HepG2 (cell line): ENCODE measurements around the gene INTS4. TPM values are rescaled to one million over a fixed set of nuclear protein-coding genes. Genes with fewer than 3 reads are reported as not detected.
A peak's percentile ranks its signal among the peaks of the same experiment; 100 is the strongest.

Experiments used
- ATAC-seq: fragments of 200-7000 bp; cut with Tn5 transposase; 3 replicates; pipeline ENCODE4 v1.9.1; 2020; ENCODE audit warnings: mild to moderate bottlenecking, moderate library complexity
- BruUV-seq: library from RNA; stranded (reverse); fragments of 400-500 nt; replicated peaks from 2 replicates; lab custom pipeline; 2021; lab: Mats Ljungman, UMichigan
- CTCF ChIA-PET: fragments of 300-600 bp; formaldehyde crosslinking; extraction: SDS; loops from one replicate; lab custom pipeline; 2021; ENCODE audit warnings: low total read pairs, inconsistent platforms, low intra/inter-chr PET ratio; lab: Yijun Ruan, JAX
- POLR2A ChIA-PET: fragments of 350-600 bp; sonication (Branson Sonifier 250); formaldehyde crosslinking; loops from one replicate; lab custom pipeline; 2020; ENCODE audit warnings: antibody characterized with exemption, inconsistent platforms; lab: Yijun Ruan, JAX
- DNase-seq: peaks from one replicate; pipeline ENCODE4 v3.0.0-alpha.2; 2015; ENCODE audit warnings: low spot score
- FAIRE-seq: peaks from 3 replicates; lab custom pipeline; 2011; peaks lifted over from hg19 to GRCh38; lab: Jason Lieb, UNC
- H2AFZ ChIP-seq: one replicate; pipeline ENCODE4 v1.6.1; 2011; ENCODE audit warnings: low read length, inconsistent platforms
- H3K27ac ChIP-seq: fragments of 300-600 bp; 3 replicates; pipeline ENCODE4 v1.8.0; 2011; ENCODE audit warnings: mixed run types, mild to moderate bottlenecking, mixed read lengths, low read length, inconsistent platforms; ENCODE audit not compliant: insufficient read depth; ENCODE audit errors: extremely low read length
- H3K27me3 ChIP-seq, 2 experiments: fragments of 200-600 bp in 1 of 2; 2 replicates in 1 of 2; 3 replicates in 1 of 2; pipeline versions ENCODE4 v1.6.0 to v1.8.0; 2011; ENCODE audit warnings: low read length in 2 of 2, mild to moderate bottlenecking in 2 of 2, moderate library complexity in 2 of 2, inconsistent platforms in 1 of 2; ENCODE audit not compliant: insufficient read depth in 2 of 2, control insufficient read depth in 1 of 2
- H3K36me3 ChIP-seq, 2 experiments: fragments of 200-600 bp in 1 of 2; replicated peaks in 1 of 2; 2 replicates in 1 of 2; 3 replicates in 1 of 2; pipeline versions ENCODE4 v1.5.1 to v1.8.0; 2011; ENCODE audit warnings: low read length in 2 of 2, inconsistent platforms in 1 of 2; ENCODE audit not compliant: insufficient read depth in 2 of 2, control insufficient read depth in 1 of 2
- H3K4me1 ChIP-seq: 2 replicates; pipeline ENCODE4 v1.5.1; 2012; ENCODE audit warnings: low read length, inconsistent platforms; ENCODE audit not compliant: insufficient read depth
- H3K4me2 ChIP-seq: 2 replicates; pipeline ENCODE4 v1.6.0; 2011; ENCODE audit warnings: low read depth, low read length, inconsistent platforms
- H3K4me3 ChIP-seq, 3 experiments: fragments of 200-600 bp in 1 of 3; sonication (generic), shearing (Covaris generic) in 1 of 3; replicated peaks in 1 of 3; 2 replicates each; pipeline ENCODE4 v1.5.1; 2011 to 2016; ENCODE audit warnings: low read length in 3 of 3, inconsistent platforms in 2 of 3, low read depth in 2 of 3, mild to moderate bottlenecking in 2 of 3, control low read depth in 1 of 3, mixed read lengths in 1 of 3; ENCODE audit not compliant: insufficient read depth in 1 of 3
- H3K79me2 ChIP-seq: one replicate; pipeline ENCODE4 v1.6.1; 2011; ENCODE audit warnings: low read length, inconsistent platforms; ENCODE audit not compliant: insufficient read depth
- H3K9ac ChIP-seq: 2 replicates; pipeline ENCODE4 v1.6.0; 2011; ENCODE audit warnings: mild to moderate bottlenecking, low read depth, low read length, inconsistent platforms; ENCODE audit not compliant: insufficient read depth
- H3K9me3 ChIP-seq: 2 replicates; pipeline ENCODE4 v1.5.1; 2012; ENCODE audit warnings: mild to moderate bottlenecking, low read length
- H4K20me1 ChIP-seq: 2 replicates; pipeline ENCODE4 v1.6.0; 2011; ENCODE audit warnings: inconsistent platforms, mild to moderate bottlenecking, low read length, moderate library complexity; ENCODE audit not compliant: insufficient read depth
- ATF2 ChIP-seq: sonication (generic); formaldehyde crosslinking; IDR thresholded peaks from 2 replicates; pipeline ENCODE4 v1.4.0; 2020; ENCODE audit warnings: missing genetic modification reagents
- HOXA9 ChIP-seq: sonication (generic); formaldehyde crosslinking; IDR thresholded peaks from 2 replicates; pipeline ENCODE4 v1.8.1; 2022; ENCODE audit warnings: missing genetic modification reagents, mild to moderate bottlenecking, moderate library complexity, borderline replicate concordance
- SATB2 ChIP-seq: sonication (generic); formaldehyde crosslinking; IDR thresholded peaks from 2 replicates; pipeline ENCODE4 v1.5.0; 2020; ENCODE audit warnings: missing genetic modification reagents
- U2AF2 ChIP-seq: fragments of 200-400 bp; formaldehyde crosslinking; IDR thresholded peaks from 2 replicates; pipeline ENCODE4 v1.6.1; 2017; ENCODE audit warnings: low read depth, mild to moderate bottlenecking, low read length
- YEATS2 ChIP-seq: sonication (generic); formaldehyde crosslinking; IDR thresholded peaks from 2 replicates; pipeline ENCODE4 v1.4.0; 2020; ENCODE audit warnings: missing genetic modification reagents, borderline replicate concordance
- ZC3H4 ChIP-seq: sonication (generic); formaldehyde crosslinking; IDR thresholded peaks from 2 replicates; pipeline ENCODE4 v1.4.0; 2020; ENCODE audit warnings: missing genetic modification reagents, borderline replicate concordance
- ZNF263 ChIP-seq: sonication (generic); formaldehyde crosslinking; IDR thresholded peaks from 2 replicates; pipeline ENCODE4 v1.4.0; 2020; ENCODE audit warnings: missing genetic modification reagents
- ZNF543 ChIP-seq: sonication (generic); formaldehyde crosslinking; IDR thresholded peaks from 2 replicates; pipeline ENCODE4 v1.4.0; 2020; ENCODE audit warnings: mild to moderate bottlenecking, missing genetic modification reagents
- ZNF564 ChIP-seq: sonication (generic); formaldehyde crosslinking; IDR thresholded peaks from 2 replicates; pipeline ENCODE4 v1.8.1; 2023; ENCODE audit warnings: mild to moderate bottlenecking, missing genetic modification reagents
- ZNF790 ChIP-seq: sonication (generic); formaldehyde crosslinking; IDR thresholded peaks from 2 replicates; pipeline ENCODE4 v1.8.0; 2022; ENCODE audit warnings: missing genetic modification reagents, mild to moderate bottlenecking, borderline replicate concordance
- WGBS: methylation state at CpG from one replicate; pipeline ENCODE4 v1.1.6; 2017; ENCODE audit warnings: low lambda C conversion rate; 5-methylcytosine and 5-hydroxymethylcytosine counted together
- in situ Hi-C: cut with HindIII; loops from 2 replicates; pipeline ENCODE4 v1.10.0; 2017; ENCODE audit warnings: low pct_unique_long_range_greater_than_20kb; ENCODE audit not compliant: extremely low pct_ligation_motif_present
- intact Hi-C: fragments of 100-400 bp; cut with micrococcal nuclease; formaldehyde crosslinking; loops from one replicate; pipeline ENCODE4 v1.10.0; 2022; ENCODE audit not compliant: unreplicated experiment
- polyA plus RNA-seq, 8 experiments: library from polyadenylated mRNA; depleted of rRNA in 3 of 8; stranded (reverse) in 7 of 8; unstranded in 1 of 8; fragments of >200 nt; fragmentation: Illumina TruSeq in 4 of 8; extraction: Trizol in 4 of 8; gene quantifications; 2 replicates each; pipeline versions ENCODE4 v1.2.1 to v1.2.3, GENCODE V29; 2011 to 2016; ENCODE audit warnings: low read depth in 4 of 8, missing spikeins in 1 of 8, mixed read lengths in 1 of 8; ENCODE audit not compliant: insufficient read depth in 1 of 8
- total RNA-seq, 5 experiments: library from RNA; depleted of rRNA; stranded (reverse); fragments of >200 nt; fragmentation: Illumina TruSeq; extraction: Trizol; gene quantifications; 2 replicates each; pipeline ENCODE4 v1.2.3, GENCODE V29; 2016; ENCODE audit warnings: low read depth in 1 of 5

Gene INTS4
- total and polyA plus RNA-seq, 2 of the 13 experiments (the other 11 are each of a cell fraction or from before 2014, with no cell fraction given): 37.3 to 44.8 TPM

DNA sequence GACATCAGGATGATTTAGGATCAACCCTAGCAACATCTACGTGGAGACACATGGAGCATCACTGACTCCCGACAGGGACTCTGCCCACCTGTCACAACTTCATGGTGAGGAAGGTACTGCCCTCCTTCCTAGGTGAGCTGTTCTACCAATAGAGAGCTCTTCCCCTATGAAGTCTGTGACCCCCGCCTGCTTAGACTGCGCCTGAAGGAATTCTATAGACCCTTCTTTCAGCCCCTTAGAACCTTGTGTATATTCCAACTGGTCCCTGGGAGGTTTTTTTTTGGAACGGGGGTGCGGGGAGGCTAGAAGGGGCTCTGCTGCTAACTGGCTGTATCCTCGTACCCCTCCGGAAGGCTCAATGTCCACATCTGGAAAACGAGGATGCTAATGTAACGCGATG is 566 bp downstream of the INTS4 start:
- Histone ChIP-seq H3K79me2 (peaks cover 25% of the 10 kb centered on the region), H3K27me3 (no peaks in the 10 kb centered on the region; a peak in 1 of 5 replicates), H2AFZ (no peak overlapping the region), H3K4me3 (peak overlapping the region; percentile 82 to 99 (median 83)), H3K9ac (peak overlapping the region; percentile 85), H3K27ac (peak overlapping the region; percentile 77), H3K4me1 (peaks cover 22% of the 10 kb centered on the region), H3K4me2 (peak overlapping the region; percentile 92), H4K20me1 (no peaks in the 10 kb centered on the region), H3K9me3 (no peaks in the 10 kb centered on the region), H3K36me3 (peaks cover 5 to 10% of the 10 kb centered on the region in 2 experiments; a peak in 3 of 5 replicates)
- BruUV-seq: no TSS peak
- DNase-seq (no peak), ATAC-seq (no peak), FAIRE-seq (no peak)
- POLR2A ChIA-PET: interaction anchor here (1.3 to 2.0 kb wide), 13 partner anchors 11 to 360 kb away, joined by 5 to 27 read pairs (median 6); partner anchors contain the start of genes ALG8, CLNS1A, KCTD14 and KCTD21
- TF ChIP-seq YEATS2 (CRISPR knock-in tag): no peak
- no peak for TF ChIP-seq ATF2 (CRISPR knock-in tag)
- no peak for TF ChIP-seq U2AF2
- no peak for TF ChIP-seq ZNF543
- no peak for TF ChIP-seq HOXA9 (CRISPR knock-in tag)
- no peak for TF ChIP-seq ZNF564
- no peak for TF ChIP-seq ZNF790 (CRISPR knock-in tag)
- no peak for TF ChIP-seq ZC3H4 (CRISPR knock-in tag)
- TF ChIP-seq SATB2: no peak
- no peak for TF ChIP-seq ZNF263 (CRISPR knock-in tag)
- WGBS: 3% methylated on average over 9 of the region's 11 CpGs
- intact Hi-C loops (loop anchor here (2.0 kb wide), 1 partner anchor 173 kb away; the partner anchor contains the start of genes AAMDC and RSF1), in situ Hi-C loops (no loop called here)
- CTCF ChIA-PET: no interaction called here
